Kasumi-1 (cell line): Measurements from ENCODE around the gene GSX1.

Experiments
- DNase-seq, 2 experiments: peaks; one replicate each; lab custom pipeline; 2025; lab: John Stamatoyannopoulos, UW

Gene GSX1

GRCh38 chr13:27834095-27834494, 41.8 kb downstream of the GSX1 start:
- DNase-seq, result no peak

GRCh38 chr13:27835799-27836198, 43.5 kb downstream of the GSX1 start:
- no peak for DNase-seq

DNA sequence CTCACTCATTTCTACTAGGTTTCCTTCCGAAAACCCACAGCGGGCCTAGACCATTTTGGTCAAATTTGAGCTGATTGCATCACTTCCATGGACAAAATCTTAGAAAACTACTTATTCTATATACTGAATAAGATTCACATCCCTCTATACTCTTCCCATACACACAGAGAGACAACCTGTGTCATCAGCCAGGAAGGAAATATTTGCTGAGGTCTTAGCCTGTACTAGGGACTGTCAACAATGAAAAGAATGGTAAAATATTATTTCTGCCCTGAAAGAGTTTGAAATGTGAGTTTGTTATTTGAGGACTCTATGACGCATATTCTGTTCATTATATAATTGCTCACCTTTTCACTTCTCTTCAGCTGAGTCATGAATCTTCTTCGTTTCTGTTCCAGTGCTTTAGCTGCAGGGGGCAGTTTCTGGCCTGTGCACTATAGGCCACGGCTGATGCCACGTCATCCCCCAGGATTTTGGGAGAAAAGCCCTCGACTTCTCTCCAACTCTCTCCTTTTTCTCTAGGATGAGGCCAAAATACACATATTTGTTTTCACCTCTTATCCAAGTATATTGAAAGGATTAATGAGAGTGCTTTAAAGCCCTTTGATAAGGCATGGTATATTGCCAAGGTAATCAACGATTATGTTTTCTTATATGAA, 47.7 kb downstream of the GSX1 start:
- no peak for DNase-seq

DNA sequence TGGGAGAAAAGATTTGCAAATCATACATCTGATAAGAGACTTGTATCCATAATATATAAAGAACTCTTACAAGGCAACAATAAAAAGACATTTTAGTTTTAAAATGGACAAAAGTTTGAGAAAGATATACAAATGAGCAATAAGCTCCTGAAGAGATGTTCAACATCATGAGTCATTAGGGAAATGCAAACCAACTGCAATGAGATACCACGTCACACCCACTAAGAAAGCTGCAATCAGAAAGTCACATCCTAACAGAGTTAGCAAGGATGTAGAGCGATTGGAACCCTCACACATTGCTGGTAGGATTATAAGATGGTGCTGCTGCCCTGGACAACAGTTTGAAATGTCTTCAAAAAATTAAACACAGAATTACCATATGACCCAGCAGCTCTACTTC, 50.3 kb downstream of the GSX1 start:
- DNase-seq, result no peak
